Fibroblast of pulmonary artery (primary cell): Measurements from ENCODE around the gene RRAS2.

Experiments used
- DNase-seq: peaks from one replicate; pipeline ENCODE4 v3.0.0-alpha.2; 2010; ENCODE audit warnings: low read depth
- H3K4me3 ChIP-seq: replicated peaks from 2 replicates; pipeline ENCODE4 v1.5.1; 2011; ENCODE audit warnings: low read depth, mild to moderate bottlenecking, control low read depth, low read length, moderate library complexity
- TF ChIP-seq, protein P1 (sequence below): IDR thresholded peaks from 2 replicates; pipeline ENCODE4 v1.5.1; 2011; ENCODE audit warnings: mild to moderate bottlenecking, control low read depth, low read length, inconsistent platforms; ENCODE audit errors: missing control alignments

The RRAS2 gene

DNA sequence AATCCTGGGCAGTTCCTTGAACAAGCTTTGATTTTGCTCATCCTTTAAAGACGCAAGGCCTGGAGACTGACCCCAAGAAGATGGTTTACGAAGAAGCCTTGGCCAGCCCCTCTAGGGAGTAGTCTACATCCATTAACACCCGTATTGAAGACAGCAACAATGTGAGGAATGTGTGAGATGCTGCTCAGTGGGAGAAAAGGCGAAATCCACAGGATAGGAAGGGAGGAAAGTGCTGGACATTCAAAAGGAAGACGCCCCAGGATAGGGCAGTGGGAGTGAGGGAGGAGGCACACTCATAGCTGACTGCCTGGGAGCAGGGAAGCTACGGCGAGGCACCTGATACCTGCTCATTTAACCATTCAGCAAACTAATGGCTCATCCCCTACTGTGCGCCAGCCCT is 114.1 kb downstream of the RRAS2 start:
- TF ChIP-seq, protein P1, sequence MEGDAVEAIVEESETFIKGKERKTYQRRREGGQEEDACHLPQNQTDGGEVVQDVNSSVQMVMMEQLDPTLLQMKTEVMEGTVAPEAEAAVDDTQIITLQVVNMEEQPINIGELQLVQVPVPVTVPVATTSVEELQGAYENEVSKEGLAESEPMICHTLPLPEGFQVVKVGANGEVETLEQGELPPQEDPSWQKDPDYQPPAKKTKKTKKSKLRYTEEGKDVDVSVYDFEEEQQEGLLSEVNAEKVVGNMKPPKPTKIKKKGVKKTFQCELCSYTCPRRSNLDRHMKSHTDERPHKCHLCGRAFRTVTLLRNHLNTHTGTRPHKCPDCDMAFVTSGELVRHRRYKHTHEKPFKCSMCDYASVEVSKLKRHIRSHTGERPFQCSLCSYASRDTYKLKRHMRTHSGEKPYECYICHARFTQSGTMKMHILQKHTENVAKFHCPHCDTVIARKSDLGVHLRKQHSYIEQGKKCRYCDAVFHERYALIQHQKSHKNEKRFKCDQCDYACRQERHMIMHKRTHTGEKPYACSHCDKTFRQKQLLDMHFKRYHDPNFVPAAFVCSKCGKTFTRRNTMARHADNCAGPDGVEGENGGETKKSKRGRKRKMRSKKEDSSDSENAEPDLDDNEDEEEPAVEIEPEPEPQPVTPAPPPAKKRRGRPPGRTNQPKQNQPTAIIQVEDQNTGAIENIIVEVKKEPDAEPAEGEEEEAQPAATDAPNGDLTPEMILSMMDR, result no peak
- no peak for DNase-seq
- no peak overlapping the region for H3K4me3 ChIP-seq

DNA sequence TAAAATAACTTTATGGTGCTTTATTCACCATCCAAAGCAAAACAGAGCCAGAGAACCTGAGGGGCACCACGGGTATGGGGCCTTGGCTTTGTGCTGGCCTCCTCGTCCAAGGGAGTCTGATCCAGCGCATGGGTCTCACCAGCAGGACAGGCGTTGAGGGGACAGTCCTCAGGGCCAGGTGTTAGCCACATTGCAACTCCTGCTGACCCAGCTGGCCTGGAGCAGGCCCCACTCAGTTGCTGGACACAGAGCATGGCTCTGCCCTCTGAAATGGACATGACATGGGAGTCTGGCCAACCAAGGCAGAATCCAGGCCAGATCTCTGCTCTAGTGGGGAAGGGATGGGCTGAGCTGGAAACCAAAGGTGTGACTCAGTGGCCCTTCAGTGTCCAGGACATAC is 116.2 kb downstream of the RRAS2 start:
- TF ChIP-seq, protein P1, result no peak
- no peak overlapping the region for H3K4me3 ChIP-seq
- no peak for DNase-seq

DNA sequence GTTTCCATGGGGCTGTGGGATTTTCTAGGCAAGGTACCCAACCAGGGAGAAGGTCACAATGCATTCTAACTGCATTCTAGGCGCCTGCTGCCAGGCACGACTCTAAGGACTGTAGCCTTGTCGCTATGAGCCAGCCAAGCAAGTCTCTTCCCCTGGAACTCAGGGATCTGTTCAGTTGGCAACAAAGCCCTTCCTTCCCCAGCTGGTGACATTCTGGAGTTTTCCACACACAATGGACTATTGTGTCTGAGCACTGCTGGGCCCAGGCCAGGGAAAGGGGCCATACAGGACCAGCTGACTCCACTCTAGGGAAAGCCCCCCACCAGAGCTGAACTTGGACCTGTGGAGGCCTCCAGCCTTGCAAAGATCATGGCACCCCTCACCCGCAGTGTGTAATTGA is 116.8 kb downstream of the RRAS2 start:
- TF ChIP-seq, protein P1, result no peak
- DNase-seq, result no peak
- no peak overlapping the region for H3K4me3 ChIP-seq

DNA sequence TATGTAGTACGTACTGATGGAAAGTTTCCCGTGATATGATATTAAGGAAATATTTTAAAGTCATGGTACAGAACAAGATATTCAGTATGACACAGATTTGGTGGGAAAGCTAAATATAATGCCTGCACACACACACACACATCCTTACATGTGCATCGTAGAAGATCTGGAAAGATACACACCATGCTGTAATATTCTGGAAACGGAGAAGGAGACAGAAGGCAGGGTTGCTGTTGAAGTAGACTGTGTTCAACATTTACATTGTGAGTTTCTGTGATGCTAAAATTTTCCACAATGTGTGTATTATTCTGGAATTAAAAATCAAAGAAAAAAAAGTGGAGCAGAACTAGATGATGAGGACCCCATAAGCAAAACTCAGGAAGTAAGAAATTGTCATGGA is 118.0 kb downstream of the RRAS2 start:
- no peak for DNase-seq
- H3K4me3 ChIP-seq, result no peak overlapping the region
- TF ChIP-seq, protein P1, result no peak

DNA sequence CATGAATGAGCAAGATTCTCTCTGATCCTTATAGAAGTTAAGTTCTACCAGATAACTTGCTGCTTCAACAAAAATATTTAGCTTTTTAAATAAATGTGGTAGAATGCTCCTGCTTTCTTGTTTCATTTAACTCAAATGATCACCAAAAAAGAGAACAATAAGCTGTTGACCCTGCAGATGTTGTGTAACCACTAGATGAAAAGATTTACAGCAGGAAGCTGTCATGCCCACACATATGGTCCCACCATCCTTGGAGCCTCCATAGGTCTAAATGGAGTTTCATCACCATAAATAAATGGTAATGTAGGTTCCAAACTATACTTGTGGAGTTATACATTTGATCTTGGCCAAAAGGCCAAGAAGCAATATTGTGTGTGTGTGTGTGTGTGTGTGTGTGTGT is 118.8 kb downstream of the RRAS2 start:
- TF ChIP-seq, protein P1, result no peak
- DNase-seq, result no peak
- H3K4me3 ChIP-seq, result no peak overlapping the region

DNA sequence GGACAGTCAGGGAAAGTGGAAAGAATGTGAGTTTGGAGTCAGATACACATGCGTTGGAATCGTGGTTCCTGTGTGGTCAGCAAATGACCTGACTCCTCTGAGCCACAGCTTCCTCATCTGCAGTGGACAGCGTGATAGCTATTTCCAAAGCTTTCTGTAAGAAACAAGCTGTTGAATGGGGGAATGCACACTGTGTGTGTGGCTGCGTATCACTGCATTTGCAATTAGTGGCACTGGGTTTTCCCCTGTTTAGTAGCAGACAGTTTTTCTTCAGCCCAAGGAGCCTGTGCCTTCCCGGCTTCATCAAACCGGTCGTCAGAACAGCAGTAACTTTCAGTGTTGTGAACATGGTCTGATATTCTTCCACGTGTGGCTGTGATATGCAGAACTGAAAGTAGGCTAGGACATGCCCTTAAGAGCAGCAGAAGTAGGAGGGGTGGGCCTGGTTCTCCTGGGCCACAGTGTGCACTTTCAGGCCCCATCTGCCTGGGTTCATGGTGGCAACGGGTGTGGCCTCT is 121.5 kb downstream of the RRAS2 start:
- DNase-seq, result no peak
- TF ChIP-seq, protein P1, result no peak
- H3K4me3 ChIP-seq, result no peak overlapping the region

DNA sequence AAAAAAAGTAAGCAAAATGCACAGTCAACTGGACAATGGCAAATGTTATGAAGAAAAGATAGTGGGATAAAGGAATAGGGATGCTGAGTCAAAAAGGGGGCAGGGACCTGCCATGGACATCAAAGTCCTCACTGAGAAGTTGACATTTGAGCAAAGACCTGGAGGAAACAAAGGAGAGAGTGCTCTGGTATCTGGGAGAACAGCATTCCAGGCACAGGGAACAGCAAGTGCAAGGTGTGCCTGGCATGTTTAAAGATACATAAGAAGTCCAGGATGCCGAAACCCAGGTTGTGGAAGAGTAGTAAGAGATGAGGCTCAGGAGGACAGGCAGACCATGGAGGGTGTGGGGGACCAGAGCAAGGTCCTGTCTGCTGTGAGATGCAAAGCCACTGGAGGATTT is 123.3 kb downstream of the RRAS2 start:
- H3K4me3 ChIP-seq, result no peak overlapping the region
- DNase-seq, result no peak
- TF ChIP-seq, protein P1, result no peak
